Stimulated activated CD8-positive, alpha-beta memory T cell treated with anti-CD3 and anti-CD28 coated beads, Interleukin-15, amount 100 ng/mL, for 48 hours (primary cell): ENCODE results near the gene LMNB1.
"Not testable (repeated sequence)": the region's sequence is repeated elsewhere in the genome, so short reads cannot be mapped to it uniquely, and the experiment has no call there.

Experiments used
- DNase-seq, 2 donors: peaks; one replicate each; pipeline ENCODE4 v3.0.0-alpha.2; 2020; ENCODE audit warnings: low read depth in 2 of 2

The LMNB1 gene

DNA sequence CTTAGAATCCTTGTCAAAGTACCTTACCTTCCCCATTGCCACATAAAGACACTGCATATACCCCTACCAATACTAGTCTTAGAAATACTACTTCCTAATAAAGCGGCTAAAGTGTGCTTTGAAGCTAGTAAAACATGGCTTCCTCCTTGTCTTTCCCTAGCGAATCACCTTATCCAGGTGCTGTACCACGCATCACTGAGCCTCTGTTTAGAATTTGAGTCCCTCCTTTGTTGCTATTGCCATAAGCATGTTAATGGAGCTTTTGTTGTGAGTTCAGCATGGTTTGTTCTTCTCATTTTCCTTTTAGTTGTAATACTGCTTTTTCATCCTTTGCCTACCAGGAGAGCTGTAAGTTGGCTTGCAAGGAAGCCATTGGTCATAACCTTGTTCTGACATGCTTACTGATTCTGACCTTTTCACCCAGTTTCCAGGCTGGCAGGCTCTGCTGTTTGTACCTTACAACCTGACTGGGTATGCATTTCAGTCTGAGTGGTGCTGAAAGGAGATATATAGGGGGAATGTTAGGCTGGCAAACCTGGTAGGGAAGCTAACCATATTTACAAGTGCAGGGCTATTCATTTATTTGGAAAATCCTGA is 49.8 kb downstream of the LMNB1 start:
- no peak for DNase-seq

GRCh38 chr5:126829098-126829497 is 52.2 kb downstream of the LMNB1 start:
- no peak for DNase-seq

GRCh38 chr5:126830061-126830460 is 53.1 kb downstream of the LMNB1 start:
- no peak for DNase-seq

DNA sequence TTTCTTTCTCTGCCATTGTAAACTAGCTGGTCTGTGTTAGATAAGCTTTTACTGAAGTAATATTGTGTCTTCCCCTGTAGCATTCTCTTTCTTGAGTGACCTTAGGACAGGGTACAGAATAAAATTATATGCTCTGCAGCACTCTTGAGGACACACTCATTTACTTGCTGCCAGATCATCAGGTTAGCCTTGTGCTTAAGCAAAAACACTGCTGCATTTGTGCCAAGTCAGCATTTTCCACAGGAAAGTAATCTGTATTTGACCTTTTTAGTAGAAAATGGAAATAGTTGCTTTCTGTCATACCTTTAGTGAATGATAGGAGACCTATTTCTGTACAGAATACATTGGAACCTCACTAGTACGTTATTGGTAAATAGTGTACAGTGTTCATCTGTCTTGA is 54.2 kb downstream of the LMNB1 start:
- DNase-seq: no peak

- no peak for DNase-seq
Observed at GRCh38 chr5:126836778-126837177, 59.8 kb downstream of the LMNB1 start.

DNA sequence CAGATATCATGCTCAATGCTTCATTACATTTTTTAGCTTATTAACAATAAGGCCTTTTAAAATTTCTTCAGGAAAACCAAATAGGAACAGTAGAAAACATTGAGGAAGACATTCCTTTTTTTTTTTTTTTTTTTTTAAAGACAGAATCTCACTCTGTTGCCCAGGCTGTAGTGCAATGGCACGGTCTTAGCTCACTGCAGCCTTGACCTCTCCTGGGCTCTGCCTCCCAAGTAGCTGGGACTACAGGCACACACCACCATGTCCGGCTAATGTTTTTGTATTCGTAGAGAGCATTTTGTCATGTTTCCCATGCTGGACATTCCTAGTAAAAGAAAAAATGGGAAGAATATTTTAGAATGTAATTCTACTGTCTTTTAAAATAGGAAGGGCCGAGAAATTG is 60.3 kb downstream of the LMNB1 start:
- no peak for DNase-seq

GRCh38 chr5:126837906-126838539 is 61.1 kb downstream of the LMNB1 start:
- DNase-seq: no peak

DNA sequence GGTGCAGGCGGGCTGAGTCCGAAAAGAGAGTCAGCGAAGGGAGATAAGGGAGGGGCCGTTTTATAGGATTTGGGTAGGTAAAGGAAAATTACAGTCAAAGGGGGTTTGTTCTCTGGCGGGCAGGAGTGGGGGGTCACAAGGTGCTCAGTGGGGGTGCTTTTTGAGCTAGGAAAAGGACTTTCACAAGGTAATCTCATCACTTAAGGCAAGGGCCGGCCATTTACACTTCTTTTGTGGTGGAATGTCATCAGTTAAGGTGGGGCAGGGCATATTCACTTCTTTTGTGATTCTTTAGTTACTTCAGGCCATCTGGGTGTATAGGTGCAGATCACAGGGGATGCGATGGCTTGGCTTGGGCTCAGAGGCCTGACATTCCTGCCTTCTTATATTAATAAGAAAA is 62.5 kb downstream of the LMNB1 start:
- DNase-seq: not testable (repeated sequence)

GRCh38 chr5:126843375-126843774 is 66.4 kb downstream of the LMNB1 start:
- not testable (repeated sequence) for DNase-seq

GRCh38 chr5:126845470-126846070 is 68.6 kb downstream of the LMNB1 start:
- DNase-seq: peak in 1 of 2 donors; percentile 16

DNA sequence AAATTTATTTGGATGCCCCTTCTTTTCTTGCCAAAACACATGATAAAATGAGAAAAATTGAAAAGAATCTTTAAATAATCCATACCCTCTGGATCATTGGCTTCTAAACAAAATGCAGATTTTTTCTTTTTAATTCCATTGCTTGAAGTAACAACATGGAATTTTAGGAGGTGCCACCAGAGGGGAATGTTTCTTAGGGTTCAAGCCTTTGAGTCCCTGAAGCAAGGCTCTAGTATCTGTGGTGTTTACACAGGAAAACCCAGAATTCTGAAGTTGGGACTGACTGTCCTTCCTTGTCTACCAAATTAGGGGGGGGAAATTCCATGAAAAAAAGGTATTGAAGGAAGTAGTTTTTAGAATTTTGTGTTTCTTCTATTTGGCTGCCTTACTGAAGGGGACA is 69.4 kb downstream of the LMNB1 start:
- DNase-seq: no peak

- DNase-seq: no peak
Observed at GRCh38 chr5:126846744-126847455, 70.0 kb downstream of the LMNB1 start.

GRCh38 chr5:126847456-126847820 is 70.5 kb downstream of the LMNB1 start:
- no peak for DNase-seq

DNA sequence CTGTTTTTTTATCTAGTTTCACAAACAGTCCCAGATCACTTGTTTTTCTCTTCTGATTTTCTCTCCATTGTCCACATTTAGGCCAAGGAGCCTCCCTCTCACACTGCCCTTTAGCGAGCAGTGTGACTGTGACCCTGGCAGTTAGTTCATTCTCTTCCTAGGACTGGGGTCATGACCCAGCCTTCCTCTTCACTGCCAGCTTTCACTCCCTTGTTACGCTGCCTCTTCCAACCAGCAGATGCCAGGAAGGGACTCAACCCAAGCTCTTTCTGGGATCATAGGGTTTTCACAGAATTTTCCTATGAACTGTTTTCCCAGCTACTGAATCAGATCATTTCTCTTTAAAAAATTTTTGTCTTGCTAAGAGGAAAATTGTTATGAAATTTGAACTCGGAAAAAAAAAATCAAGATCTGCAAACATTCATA is 70.9 kb downstream of the LMNB1 start:
- no peak for DNase-seq

- DNase-seq: no peak
Observed at GRCh38 chr5:126848253-126848652, 71.3 kb downstream of the LMNB1 start.

GRCh38 chr5:126849101-126849678 is 72.3 kb downstream of the LMNB1 start:
- no peak for DNase-seq

- DNase-seq: no peak
Observed at GRCh38 chr5:126851501-126852011, 74.6 kb downstream of the LMNB1 start.

DNA sequence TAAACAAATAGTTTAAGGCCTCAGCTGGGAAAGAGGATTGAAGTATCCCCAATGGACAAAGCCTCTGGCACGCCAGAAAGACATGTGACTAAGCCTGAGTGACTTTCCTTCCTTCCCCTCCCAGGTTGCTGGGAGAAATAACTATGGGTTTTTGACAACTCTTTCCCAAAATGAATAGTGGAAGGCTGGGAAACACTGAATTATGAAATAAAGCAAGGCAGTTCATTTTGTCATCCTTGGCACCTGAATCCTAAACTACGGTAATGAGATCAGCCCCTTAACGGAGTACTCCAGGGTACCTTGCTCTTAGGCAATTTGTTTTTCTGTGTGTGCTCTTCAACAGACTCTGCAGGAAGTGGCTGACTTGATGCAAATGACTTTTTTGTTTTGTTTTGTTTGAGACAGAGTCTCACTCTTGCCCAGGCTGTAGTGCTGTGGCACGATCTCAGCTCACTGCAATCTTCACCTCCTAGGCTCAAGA is 75.2 kb downstream of the LMNB1 start:
- DNase-seq: no peak

GRCh38 chr5:126852841-126853271 is 75.9 kb downstream of the LMNB1 start:
- DNase-seq: no peak

- not testable (repeated sequence) for DNase-seq
Observed at GRCh38 chr5:126853541-126854307, 76.8 kb downstream of the LMNB1 start.

DNA sequence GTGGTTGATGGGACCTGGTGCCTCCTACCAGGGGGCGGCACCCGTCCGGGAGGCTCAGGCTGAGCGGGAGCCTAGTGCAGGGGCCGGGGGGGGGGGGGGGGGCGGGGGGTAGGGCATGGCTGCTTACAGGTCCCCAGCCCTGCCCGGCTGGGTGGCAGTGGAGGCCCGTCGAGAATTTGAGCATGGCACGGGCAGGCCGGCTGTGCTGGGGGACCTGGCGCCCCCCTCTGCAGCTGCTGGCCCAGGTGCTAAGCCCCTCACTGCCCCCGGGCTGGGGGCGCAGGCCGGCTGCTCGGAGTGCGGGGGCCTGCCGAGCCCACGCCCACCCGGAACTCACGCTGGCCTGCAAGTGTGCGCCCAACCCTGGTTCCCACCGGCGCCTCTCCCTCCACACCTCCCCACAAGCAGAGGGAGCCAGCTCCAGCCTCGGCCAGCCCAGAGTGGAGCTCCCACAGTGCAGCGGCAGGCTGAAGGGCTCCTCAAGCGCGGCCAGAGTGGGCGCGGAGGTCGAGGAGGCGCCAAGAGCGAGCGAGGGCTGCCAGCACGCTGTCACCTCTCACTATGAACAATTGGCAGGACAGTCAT is 77.7 kb downstream of the LMNB1 start:
- no peak for DNase-seq
